B cell (primary cell): Measurements from ENCODE around the gene PCBP2. TPM values are rescaled to one million over a fixed set of nuclear protein-coding genes. Genes with fewer than 3 reads are reported as not detected.

Experiments
- ATAC-seq: fragments of 200-7000 bp; cut with Tn5 transposase; one replicate; pipeline ENCODE4 v1.10.0; 2021; ENCODE audit warnings: low read depth, mild to moderate bottlenecking, moderate number of reproducible peaks, moderate library complexity
- CTCF ChIA-PET: fragments of 350-600 bp; sonication (Branson Sonifier 250); formaldehyde crosslinking; loops from one replicate; lab custom pipeline; 2021; ENCODE audit warnings: antibody characterized with exemption, inconsistent platforms; lab: Charles Lee
- POLR2A ChIA-PET: fragments of 350-600 bp; sonication (Branson Sonifier 250); formaldehyde crosslinking; loops from one replicate; lab custom pipeline; 2021; ENCODE audit warnings: antibody characterized with exemption; lab: Charles Lee
- DNase-seq: peaks from one replicate; pipeline ENCODE4 v3.0.0; 2013
- H2AFZ ChIP-seq: 2 replicates; pipeline ENCODE4 v1.6.1; 2012; ENCODE audit warnings: mild to moderate bottlenecking, low read depth, low read length; ENCODE audit not compliant: insufficient read depth, poor library complexity, severe bottlenecking
- H3K27ac ChIP-seq, 2 donors: 1 replicate in 1 of 2; 2 replicates in 1 of 2; pipeline ENCODE4 v1.5.1; 2012 to 2013; ENCODE audit warnings: low read length in 2 of 2, mild to moderate bottlenecking in 2 of 2, moderate library complexity in 1 of 2
- H3K27me3 ChIP-seq, 4 experiments: fragments of 200-600 bp in 1 of 4; sonication (generic) in 1 of 4; replicated peaks in 1 of 4; 1 replicate in 2 of 4; 2 replicates in 2 of 4; pipeline versions ENCODE4 v1.6.1 to v1.7.0; 2013 to 2016; ENCODE audit warnings: low read length in 3 of 4, mild to moderate bottlenecking in 2 of 4, mixed read lengths in 1 of 4, moderate library complexity in 1 of 4; ENCODE audit not compliant: insufficient read depth in 4 of 4, control insufficient read depth in 3 of 4; ENCODE audit errors: control extremely low read depth in 1 of 4
- H3K36me3 ChIP-seq, 2 experiments: replicated peaks in 1 of 2; 1 replicate in 1 of 2; 2 replicates in 1 of 2; pipeline versions ENCODE4 v1.6.1 to v1.7.1; 2013; ENCODE audit warnings: low read length in 1 of 2; ENCODE audit not compliant: insufficient read depth in 2 of 2, control insufficient read depth in 1 of 2; ENCODE audit errors: control extremely low read depth in 1 of 2, extremely low read depth in 1 of 2
- H3K4me1 ChIP-seq, 2 donors: fragments of 200-600 bp in 1 of 2; sonication (generic) in 1 of 2; 1 replicate in 1 of 2; 2 replicates in 1 of 2; pipeline versions ENCODE4 v1.5.1 to v1.6.1; 2013 to 2017; ENCODE audit warnings: low read length in 2 of 2; ENCODE audit not compliant: control insufficient read depth in 2 of 2, insufficient read depth in 2 of 2
- H3K4me2 ChIP-seq: replicated peaks from 2 replicates; pipeline ENCODE3; 2012; ENCODE audit warnings: mild to moderate bottlenecking, low read depth, low read length; ENCODE audit not compliant: poor library complexity, severe bottlenecking
- H3K4me3 ChIP-seq, 5 experiments: fragments of 200-600 bp in 1 of 5; sonication (generic) in 1 of 5; 1 replicate in 3 of 5; 2 replicates in 2 of 5; pipeline versions ENCODE4 v1.5.1 to v1.7.0; 2011 to 2016; ENCODE audit warnings: low read length in 4 of 5, mild to moderate bottlenecking in 4 of 5, low read depth in 2 of 5, control low read depth in 1 of 5, moderate library complexity in 1 of 5; ENCODE audit not compliant: insufficient read depth in 1 of 5; ENCODE audit errors: control extremely low read depth in 1 of 5, extremely low read depth in 1 of 5
- H3K79me2 ChIP-seq: fragments of 200-600 bp; sonication (generic); one replicate; pipeline ENCODE4 v1.6.0; 2016; ENCODE audit warnings: low read length; ENCODE audit not compliant: control insufficient read depth, insufficient read depth
- H3K9ac ChIP-seq: fragments of 200-600 bp; sonication (generic); 2 replicates; pipeline ENCODE4 v1.6.1; 2017; ENCODE audit warnings: mild to moderate bottlenecking, low read length, moderate library complexity
- H3K9me3 ChIP-seq, 3 donors: one replicate each; pipeline versions ENCODE4 v1.6.1 to v1.7.1; 2013; ENCODE audit warnings: low read length in 2 of 3; ENCODE audit not compliant: control insufficient read depth in 2 of 3, insufficient read depth in 1 of 3; ENCODE audit errors: control extremely low read depth in 1 of 3
- H4K20me1 ChIP-seq: 2 replicates; pipeline ENCODE4 v1.6.0; 2012; ENCODE audit warnings: mild to moderate bottlenecking, low read length; ENCODE audit not compliant: insufficient read depth, control insufficient read depth, poor library complexity, severe bottlenecking
- H3K27ac Mint-ChIP-seq: one replicate; pipeline ENCODE4 v1.8.0; 2021; ENCODE audit warnings: mixed read lengths
- H3K27me3 Mint-ChIP-seq: one replicate; pipeline ENCODE4 v1.8.0; 2021; ENCODE audit warnings: mixed read lengths
- H3K4me1 Mint-ChIP-seq: one replicate; pipeline ENCODE4 v1.8.0; 2021; ENCODE audit warnings: mixed read lengths
- H3K4me3 Mint-ChIP-seq: one replicate; pipeline ENCODE4 v1.8.0; 2021; ENCODE audit warnings: mixed read lengths
- H3K9me3 Mint-ChIP-seq: one replicate; pipeline ENCODE4 v1.8.0; 2022; ENCODE audit warnings: mixed read lengths; ENCODE audit not compliant: insufficient read depth
- EZH2 ChIP-seq: IDR thresholded peaks from 2 replicates; pipeline ENCODE4 v1.6.1; 2012; ENCODE audit warnings: borderline replicate concordance, low read depth, mild to moderate bottlenecking, moderate library complexity, low read length; ENCODE audit not compliant: insufficient read depth, poor library complexity, severe bottlenecking
- WGBS: methylation state at CpG from one replicate; pipeline ENCODE4 v1.1.5; 2013; ENCODE audit warnings: missing lambda C conversion rate; ENCODE audit not compliant: insufficient coverage; 5-methylcytosine and 5-hydroxymethylcytosine counted together
- intact Hi-C: fragments of 100-400 bp; cut with micrococcal nuclease; formaldehyde crosslinking; loops from one replicate; pipeline ENCODE4 v1.10.0; 2022
- polyA plus RNA-seq: library from polyadenylated mRNA; depleted of rRNA; stranded (reverse); fragments of >200 nt; gene quantifications from 2 replicates; pipeline ENCODE4 v1.2.3, GENCODE V29; 2012
- total RNA-seq, 2 donors: library from RNA; stranded (reverse); fragments of 120-200 nt in 1 of 2; gene quantifications; 1 replicate in 1 of 2; 2 replicates in 1 of 2; pipeline versions ENCODE4 v1.2.3 to v1.2.4, GENCODE V29; 2013 to 2022
- TF ChIP-seq, protein P1 (sequence below): fragments of 200-600 bp; IDR thresholded peaks from one replicate; pipeline ENCODE4 v1.8.0; 2022; ENCODE audit warnings: antibody characterized with exemption, mild to moderate bottlenecking

The PCBP2 gene
- total and polyA plus RNA-seq, 2 donors (not counting 1 experiment from before 2014, with no cell fraction given): 492 to 944 TPM

DNA sequence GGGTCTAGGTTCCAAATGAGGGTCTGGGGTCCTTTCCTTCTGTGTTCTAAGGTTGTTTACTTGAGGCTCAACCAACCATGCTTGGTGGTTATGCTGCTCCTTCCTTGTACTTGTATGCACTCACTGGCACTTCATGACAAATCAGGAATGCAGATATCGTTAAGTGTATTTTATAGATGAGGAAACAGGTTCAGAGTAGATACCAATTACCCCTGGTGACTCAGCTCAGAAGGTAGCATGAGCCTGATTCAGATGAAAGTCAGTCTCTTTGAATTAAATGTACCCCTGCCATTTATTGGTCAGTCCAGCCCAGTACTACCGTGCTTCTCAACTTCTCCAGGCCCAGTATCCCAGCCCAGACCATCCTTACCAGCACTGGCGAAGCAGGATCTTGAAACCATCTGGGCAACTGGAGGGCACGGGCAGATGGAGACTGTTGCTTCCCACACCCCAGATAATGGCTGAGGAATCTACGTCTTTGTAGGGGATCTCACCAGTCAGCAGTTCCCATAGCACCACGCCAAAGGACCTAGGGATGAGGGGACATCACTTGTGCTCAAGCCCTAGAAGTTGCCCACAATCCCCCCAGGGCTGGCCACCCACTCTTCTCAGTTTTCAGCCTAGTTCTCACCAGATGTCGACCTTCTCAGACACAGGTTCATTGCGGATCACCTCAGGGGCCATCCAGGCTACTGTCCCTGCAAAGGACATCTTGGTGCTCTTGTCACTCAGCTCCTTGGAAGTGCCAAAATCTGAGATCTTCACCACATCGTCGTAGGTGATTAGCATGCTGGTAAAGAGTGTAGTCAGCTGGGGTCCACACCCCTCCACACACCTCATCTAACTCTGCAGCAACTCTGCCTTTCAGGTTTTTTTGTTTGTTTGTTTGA is 33.0 kb downstream of the PCBP2 start:
- no peak overlapping the region for H3K27ac ChIP-seq
- H3K27me3 Mint-ChIP-seq: no peaks in the 10 kb centered on the region
- intact Hi-C loops: no loop called here
- peaks cover 4% of the 10 kb centered on the region for H3K4me1 Mint-ChIP-seq
- no peak overlapping the region for H2AFZ ChIP-seq
- no peaks in the 10 kb centered on the region for H3K9me3 ChIP-seq
- no peak overlapping the region for H3K4me3 Mint-ChIP-seq
- H3K9me3 Mint-ChIP-seq: no peaks in the 10 kb centered on the region
- H3K27me3 ChIP-seq: no peaks in the 10 kb centered on the region
- no peak overlapping the region for H3K4me3 ChIP-seq
- DNase-seq (no peak), ATAC-seq (no peak)
- peaks cover 0 to 48% of the 10 kb centered on the region in 2 experiments for H3K36me3 ChIP-seq
- no peak overlapping the region for H3K9ac ChIP-seq
- TF ChIP-seq EZH2: no peak
- TF ChIP-seq, protein P1, sequence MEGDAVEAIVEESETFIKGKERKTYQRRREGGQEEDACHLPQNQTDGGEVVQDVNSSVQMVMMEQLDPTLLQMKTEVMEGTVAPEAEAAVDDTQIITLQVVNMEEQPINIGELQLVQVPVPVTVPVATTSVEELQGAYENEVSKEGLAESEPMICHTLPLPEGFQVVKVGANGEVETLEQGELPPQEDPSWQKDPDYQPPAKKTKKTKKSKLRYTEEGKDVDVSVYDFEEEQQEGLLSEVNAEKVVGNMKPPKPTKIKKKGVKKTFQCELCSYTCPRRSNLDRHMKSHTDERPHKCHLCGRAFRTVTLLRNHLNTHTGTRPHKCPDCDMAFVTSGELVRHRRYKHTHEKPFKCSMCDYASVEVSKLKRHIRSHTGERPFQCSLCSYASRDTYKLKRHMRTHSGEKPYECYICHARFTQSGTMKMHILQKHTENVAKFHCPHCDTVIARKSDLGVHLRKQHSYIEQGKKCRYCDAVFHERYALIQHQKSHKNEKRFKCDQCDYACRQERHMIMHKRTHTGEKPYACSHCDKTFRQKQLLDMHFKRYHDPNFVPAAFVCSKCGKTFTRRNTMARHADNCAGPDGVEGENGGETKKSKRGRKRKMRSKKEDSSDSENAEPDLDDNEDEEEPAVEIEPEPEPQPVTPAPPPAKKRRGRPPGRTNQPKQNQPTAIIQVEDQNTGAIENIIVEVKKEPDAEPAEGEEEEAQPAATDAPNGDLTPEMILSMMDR: no peak
- POLR2A ChIA-PET: no interaction called here
- CTCF ChIA-PET: no interaction called here
- H4K20me1 ChIP-seq: peaks cover 34% of the 10 kb centered on the region
- no peak overlapping the region for H3K4me2 ChIP-seq
- no peaks in the 10 kb centered on the region for H3K79me2 ChIP-seq
- H3K4me1 ChIP-seq: no peaks in the 10 kb centered on the region
- WGBS: 95% methylated on average over 7 of the region's 10 CpGs
- no peak overlapping the region for H3K27ac Mint-ChIP-seq
